C4-2B (cell line): ENCODE results near the gene FAM221B.

Experiments used
- ZFX ChIP-seq: fragments of 450-650 bp; IDR thresholded peaks from 2 replicates; pipeline ENCODE4 v1.6.1; 2017
- TF ChIP-seq, protein P1 (sequence below): fragments of 450-650 bp; conservative IDR thresholded peaks from 2 replicates; pipeline ENCODE4 v1.5.1; 2017; ENCODE audit warnings: mild to moderate bottlenecking

DNA sequence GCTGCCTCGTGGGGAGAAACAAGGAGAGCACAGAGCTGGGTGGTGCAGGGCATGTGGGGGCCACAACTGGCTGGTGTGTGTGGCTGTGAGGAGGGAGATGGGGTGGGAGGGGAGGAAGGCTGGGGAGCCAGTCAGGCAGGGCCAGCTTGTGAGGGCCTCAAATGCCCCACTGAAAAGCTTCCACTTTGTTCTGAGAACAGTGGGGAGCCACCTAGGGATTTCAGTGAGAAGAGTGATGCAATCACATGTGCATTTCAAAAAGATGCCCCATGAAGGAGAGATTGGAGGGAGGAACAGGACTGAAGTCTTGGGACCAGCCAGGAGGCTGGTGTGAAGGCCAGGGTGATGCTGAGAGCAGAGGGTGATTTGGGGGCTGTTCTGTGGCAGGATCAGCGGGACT is 40.4 kb upstream of the FAM221B start:
- TF ChIP-seq, protein P1, sequence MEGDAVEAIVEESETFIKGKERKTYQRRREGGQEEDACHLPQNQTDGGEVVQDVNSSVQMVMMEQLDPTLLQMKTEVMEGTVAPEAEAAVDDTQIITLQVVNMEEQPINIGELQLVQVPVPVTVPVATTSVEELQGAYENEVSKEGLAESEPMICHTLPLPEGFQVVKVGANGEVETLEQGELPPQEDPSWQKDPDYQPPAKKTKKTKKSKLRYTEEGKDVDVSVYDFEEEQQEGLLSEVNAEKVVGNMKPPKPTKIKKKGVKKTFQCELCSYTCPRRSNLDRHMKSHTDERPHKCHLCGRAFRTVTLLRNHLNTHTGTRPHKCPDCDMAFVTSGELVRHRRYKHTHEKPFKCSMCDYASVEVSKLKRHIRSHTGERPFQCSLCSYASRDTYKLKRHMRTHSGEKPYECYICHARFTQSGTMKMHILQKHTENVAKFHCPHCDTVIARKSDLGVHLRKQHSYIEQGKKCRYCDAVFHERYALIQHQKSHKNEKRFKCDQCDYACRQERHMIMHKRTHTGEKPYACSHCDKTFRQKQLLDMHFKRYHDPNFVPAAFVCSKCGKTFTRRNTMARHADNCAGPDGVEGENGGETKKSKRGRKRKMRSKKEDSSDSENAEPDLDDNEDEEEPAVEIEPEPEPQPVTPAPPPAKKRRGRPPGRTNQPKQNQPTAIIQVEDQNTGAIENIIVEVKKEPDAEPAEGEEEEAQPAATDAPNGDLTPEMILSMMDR, result no peak
- TF ChIP-seq ZFX, result no peak
